NCI-H2227 treated with DMSO at 0.1 percent for 48 hours (cell line): ENCODE results near the gene OR10H1.
"Not testable (repeated sequence)": the region's sequence is repeated elsewhere in the genome, so short reads cannot be mapped to it uniquely, and the experiment has no call there.

Source experiments
- DNase-seq: peaks from one replicate; lab custom pipeline; 2025; lab: John Stamatoyannopoulos, UW

Gene OR10H1

GRCh38 chr19:15815306-15815705 is at the start of gene OR10H1:
TSS of gene OR10H1 (minus strand) at chr19:15815664. CDS start at chr19:15808037, 7,627 bp downstream.
- no peak for DNase-seq

- DNase-seq: no peak
Measured at GRCh38 chr19:15864824-15865223, 49.4 kb upstream of the OR10H1 start.

GRCh38 chr19:15863272-15863671 is 47.8 kb upstream of the OR10H1 start:
- DNase-seq: no peak

- no peak for DNase-seq
Measured at GRCh38 chr19:15862444-15862843, 47.0 kb upstream of the OR10H1 start.

- DNase-seq: no peak
Measured at GRCh38 chr19:15860522-15860921, 45.1 kb upstream of the OR10H1 start.

GRCh38 chr19:15859187-15859586 is 43.7 kb upstream of the OR10H1 start:
- DNase-seq: no peak

- DNase-seq: no peak
Measured at GRCh38 chr19:15850385-15850784, 34.9 kb upstream of the OR10H1 start.

- DNase-seq: no peak
Measured at GRCh38 chr19:15846923-15847322, 31.5 kb upstream of the OR10H1 start.

GRCh38 chr19:15843894-15844222 is 28.4 kb upstream of the OR10H1 start:
- not testable (repeated sequence) for DNase-seq

GRCh38 chr19:15843203-15843893 is 27.9 kb upstream of the OR10H1 start:
- no peak for DNase-seq

- DNase-seq: no peak
Measured at GRCh38 chr19:15841875-15842569, 26.6 kb upstream of the OR10H1 start.

GRCh38 chr19:15840833-15841232 is 25.4 kb upstream of the OR10H1 start:
- no peak for DNase-seq

GRCh38 chr19:15839888-15840287 is 24.4 kb upstream of the OR10H1 start:
- DNase-seq: not testable (repeated sequence)

GRCh38 chr19:15838351-15838750 is 22.9 kb upstream of the OR10H1 start:
- no peak for DNase-seq

- DNase-seq: no peak
Measured at GRCh38 chr19:15837221-15837731, 21.8 kb upstream of the OR10H1 start.

- DNase-seq: peak; percentile 83
Measured at GRCh38 chr19:15836330-15837220, 21.1 kb upstream of the OR10H1 start.

GRCh38 chr19:15835565-15836329 is 20.3 kb upstream of the OR10H1 start:
- DNase-seq: not testable (repeated sequence)

GRCh38 chr19:15834232-15834631 is 18.8 kb upstream of the OR10H1 start:
- DNase-seq: not testable (repeated sequence)

- no peak for DNase-seq
Measured at GRCh38 chr19:15831626-15832025, 16.2 kb upstream of the OR10H1 start.

- DNase-seq: no peak
Measured at GRCh38 chr19:15829786-15830185, 14.3 kb upstream of the OR10H1 start.

GRCh38 chr19:15829306-15829698 is 13.8 kb upstream of the OR10H1 start:
- DNase-seq: no peak
